GM19023 (cell line): Measurements from ENCODE around the gene NRBP1.

ENCODE experiments used
- ATAC-seq: cut with Tn5 transposase; IDR thresholded peaks from one replicate; pipeline ENCODE4 v1.9.1; 2021; ENCODE audit warnings: mild to moderate bottlenecking, moderate library complexity; ENCODE audit not compliant: unreplicated experiment

Gene NRBP1

DNA sequence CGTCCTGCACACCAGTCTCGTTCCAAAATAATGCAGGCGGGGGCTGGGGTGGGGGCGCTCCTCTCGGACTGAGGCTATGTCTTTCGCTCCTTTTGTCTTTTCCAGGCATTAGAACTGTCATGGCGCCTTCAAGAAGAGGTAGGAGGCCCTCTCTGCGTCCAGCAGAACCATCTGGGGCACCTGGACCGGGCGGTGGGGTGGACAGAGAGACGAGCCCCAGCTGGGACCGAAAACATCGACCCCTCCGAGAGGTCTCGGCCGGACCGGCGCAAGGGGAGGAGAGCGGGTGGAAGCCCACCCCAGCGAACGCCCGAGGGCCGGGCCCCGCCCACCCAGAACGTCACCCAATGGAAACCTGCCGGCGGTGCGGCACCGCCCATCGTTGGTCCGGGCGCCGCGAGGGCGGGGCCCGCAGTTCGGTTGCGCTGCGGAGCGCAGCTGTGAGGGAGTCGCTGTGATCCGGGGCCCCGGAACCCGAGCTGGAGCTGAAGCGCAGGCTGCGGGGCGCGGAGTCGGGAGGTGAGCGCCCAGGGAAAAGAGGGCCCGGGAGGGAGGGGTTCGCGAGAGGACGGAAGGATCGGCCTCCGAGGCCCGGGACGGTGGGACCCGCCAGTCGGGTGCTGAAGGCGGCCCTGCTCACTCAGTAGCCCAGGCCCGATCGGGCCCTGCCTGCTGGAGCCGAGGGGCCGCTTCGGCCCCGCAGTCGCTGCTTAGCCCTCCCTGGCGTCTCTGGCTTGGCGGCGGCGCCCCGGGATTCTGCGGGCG lies at the start of gene NRBP1:
Gene NRBP1 (plus strand): TSS at position 419 of the 765 bp plus-strand sequence. CDS start 4,643 bp downstream, outside the sequence.
- ATAC-seq, result peak; percentile 85

GRCh38 chr2:27378809-27379290 lies 49.6 kb upstream of the NRBP1 start:
- ATAC-seq, result no peak

- no peak for ATAC-seq
Measured at GRCh38 chr2:27379383-27379835, 49.0 kb upstream of the NRBP1 start.

- ATAC-seq, result peak; percentile 41
Measured at GRCh38 chr2:27379836-27380625, 48.4 kb upstream of the NRBP1 start.

DNA sequence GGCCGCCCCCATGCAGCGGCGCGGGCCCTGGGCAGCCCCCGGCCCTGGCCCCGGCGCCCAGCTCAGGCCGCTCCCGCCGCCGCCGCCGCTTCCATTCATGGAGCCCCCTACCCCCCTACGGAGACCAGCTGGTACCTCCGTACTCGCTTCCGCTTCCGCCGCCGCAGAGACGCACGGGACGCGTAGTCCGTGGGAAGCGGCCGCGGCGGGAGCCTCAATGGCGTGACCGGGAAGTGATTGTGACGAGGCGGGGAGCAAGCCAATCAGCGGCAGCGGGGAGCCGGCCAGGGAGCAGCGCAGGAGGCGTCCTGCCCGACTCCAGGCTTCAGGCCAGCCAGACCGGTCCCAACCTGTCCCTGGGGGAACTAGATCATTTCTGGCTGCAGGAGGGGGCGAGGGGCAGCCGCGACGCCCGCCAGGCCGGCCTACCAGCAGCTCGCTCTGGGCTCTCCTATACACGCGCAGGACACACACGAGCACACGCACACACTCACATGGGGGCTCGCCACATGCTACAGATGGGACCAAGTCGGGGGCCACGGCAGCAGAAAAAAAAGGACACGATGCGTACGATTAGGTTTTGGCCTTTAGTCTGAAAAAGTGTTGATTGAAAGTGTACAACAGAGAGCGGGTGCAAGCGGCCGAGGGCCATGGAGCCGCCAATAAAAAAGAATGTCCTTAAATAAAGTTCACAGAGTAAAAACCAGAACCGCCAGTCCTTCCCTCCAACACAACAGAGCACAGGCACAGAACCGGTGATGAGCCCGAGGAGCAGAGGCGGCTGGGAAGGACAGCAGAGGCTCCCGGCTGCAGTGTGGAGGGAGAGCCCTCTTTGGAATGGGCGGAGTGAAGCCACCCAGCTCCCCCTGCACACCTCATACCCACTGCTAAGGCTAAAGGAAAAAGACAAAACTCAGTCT lies 47.5 kb upstream of the NRBP1 start, which contains the start of gene ZNF513:
Gene ZNF513 (minus strand): TSS at position 109 of the 920 bp plus-strand sequence. CDS start 208 bp downstream, outside the sequence.
- ATAC-seq, result peak; percentile 83

DNA sequence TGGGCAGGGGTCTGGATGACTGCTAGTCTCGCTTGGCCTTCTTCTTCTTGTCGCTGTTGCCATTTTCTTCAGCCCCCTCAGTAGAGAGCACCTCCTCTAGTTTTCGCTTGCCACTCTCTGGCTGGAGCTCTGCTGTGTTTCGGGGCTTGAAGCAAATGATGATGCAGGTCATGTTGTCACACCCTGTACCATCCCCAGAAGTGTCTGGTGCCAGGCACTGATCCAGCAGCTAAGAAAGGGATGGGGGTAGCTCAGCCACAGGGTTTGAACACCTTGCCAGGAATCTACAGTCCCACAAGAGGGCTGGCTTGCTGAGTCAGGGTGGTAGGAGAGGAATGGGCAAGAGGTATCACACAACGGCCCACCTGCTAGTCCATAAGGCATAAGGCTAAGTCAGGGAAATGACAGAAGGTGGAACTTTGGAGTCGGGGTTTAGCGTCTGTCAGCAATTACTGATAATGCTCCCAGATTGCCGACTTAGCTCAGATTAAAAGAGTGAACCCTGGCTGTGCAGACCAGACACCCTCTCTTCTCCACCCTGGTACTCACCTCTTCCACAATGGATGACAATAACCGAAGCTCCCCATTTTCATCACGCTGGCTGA lies 46.8 kb upstream of the NRBP1 start:
- no peak for ATAC-seq

- ATAC-seq, result no peak
Measured at GRCh38 chr2:27390822-27391679, 37.4 kb upstream of the NRBP1 start.

- ATAC-seq, result no peak
Measured at GRCh38 chr2:27393225-27393624, 35.2 kb upstream of the NRBP1 start.

GRCh38 chr2:27398962-27399361 lies 29.5 kb upstream of the NRBP1 start:
- ATAC-seq, result no peak

GRCh38 chr2:27400348-27401135 lies 27.9 kb upstream of the NRBP1 start:
- ATAC-seq, result no peak

- ATAC-seq, result no peak
Measured at GRCh38 chr2:27407798-27408491, 20.5 kb upstream of the NRBP1 start.

DNA sequence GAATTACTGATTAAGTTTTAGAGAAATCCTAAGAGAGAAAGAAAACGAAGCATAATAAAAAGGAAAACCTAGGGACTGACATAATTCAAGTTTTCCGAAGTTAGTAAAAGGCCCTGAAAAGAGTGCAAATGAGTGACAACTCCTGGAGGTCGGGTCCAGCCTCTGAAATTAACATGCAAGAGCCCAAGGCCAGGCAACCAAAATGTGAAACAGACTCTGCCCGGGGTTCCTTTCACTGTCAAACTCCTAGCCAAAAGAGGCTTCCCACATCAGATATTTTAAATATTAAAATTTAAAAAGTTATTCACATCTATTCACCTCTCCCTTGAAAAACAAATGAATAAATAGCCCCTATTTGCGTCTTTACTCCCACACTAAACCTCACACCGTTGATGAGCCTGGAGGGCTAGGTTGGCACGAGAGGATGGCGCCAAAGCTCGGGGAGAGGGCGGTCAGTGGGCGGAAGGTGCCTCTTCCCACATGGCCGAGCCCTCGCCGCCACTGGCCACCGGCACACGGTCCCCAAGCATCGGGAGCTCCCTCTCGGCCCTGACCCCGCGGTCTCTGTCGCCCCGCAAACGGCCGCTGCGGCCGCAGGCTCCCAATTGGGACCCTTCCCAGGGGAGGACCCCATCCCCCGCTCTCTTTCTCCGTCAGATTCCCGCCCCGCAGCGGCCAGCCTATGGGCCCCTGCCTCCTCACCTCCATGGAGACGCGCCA lies 19.7 kb upstream of the NRBP1 start:
- ATAC-seq, result peak; percentile 26

DNA sequence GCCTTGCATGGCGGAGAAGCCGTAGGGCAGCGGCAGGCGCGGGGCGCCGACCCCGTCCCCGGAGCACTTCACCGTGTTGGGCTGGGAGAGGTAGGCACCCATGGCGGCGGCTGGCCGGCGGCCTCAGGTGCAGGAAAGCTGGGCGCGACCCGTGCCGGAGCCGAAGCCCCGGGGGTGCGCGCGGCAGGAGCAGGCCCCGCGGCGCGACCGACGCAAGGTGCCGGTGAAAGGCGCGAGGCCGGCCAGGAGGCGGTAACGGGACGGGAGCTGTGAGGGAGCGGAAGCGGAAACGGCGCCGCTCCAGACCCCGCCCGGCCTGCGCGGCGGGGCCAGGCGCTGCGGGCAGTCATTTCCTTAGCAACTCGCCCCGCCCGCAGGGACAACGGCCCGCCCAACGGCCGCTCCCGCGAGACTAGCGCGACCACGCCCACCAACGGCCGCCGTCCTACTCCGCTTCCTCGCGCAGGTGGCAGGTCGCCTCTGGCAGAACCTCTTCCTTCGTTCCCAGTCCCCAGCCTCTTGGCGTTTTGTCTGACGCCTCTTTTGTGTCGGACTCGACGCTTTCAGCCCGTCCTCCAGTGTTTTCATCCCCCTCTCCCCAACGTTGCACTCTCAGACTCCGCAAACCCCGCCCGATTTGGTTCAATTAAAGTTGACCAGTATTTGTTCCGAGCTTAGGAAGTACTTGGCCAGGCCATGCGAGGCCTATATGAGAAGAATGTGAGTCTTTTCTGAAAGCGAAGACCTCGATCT lies 18.9 kb upstream of the NRBP1 start, which contains the start of gene PPM1G:
Gene PPM1G (minus strand): TSS at position 271 of the 753 bp plus-strand sequence. CDS start 169 bp downstream, at position 102.
- ATAC-seq, result peak; percentile 93

DNA sequence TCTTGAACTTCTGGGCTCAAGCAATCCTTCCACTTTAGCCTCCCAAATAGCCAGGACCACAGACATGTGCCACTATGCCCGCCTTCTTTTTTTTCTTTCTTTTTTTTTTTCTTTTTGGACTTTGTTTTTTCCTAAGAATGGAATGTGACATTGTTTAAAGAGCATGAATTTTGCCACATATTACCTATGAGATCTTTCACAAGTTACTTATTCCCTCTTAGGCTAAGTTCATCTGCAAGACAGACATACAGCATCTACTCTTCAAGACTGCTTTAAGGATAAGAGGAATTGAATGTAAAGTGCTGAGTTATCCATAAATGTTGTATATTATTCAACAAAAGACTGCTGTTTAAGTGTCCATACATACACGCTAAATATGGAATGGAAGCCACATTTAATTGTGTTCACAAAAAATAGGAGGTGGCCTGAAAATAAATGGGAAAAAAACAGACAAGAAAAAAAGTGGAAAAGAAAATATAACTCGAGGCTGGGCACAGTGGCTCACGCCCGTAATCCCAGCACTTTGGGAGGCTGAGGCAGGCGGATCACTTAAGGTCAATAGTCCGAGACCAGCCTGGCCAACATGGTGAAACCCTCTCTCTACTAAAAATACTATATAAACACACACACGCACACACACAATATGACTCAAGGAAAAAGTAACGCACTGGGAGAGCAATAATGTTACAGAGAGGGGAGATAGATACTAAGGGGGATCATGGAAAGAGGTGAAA lies 15.8 kb upstream of the NRBP1 start:
- no peak for ATAC-seq

- ATAC-seq, result no peak
Measured at GRCh38 chr2:27416151-27416550, 12.3 kb upstream of the NRBP1 start.

GRCh38 chr2:27420996-27421395 lies 7.4 kb upstream of the NRBP1 start:
- no peak for ATAC-seq
